ENCODE results near the gene SH3BP1. TPM values are rescaled to one million over a fixed set of nuclear protein-coding genes. Genes with fewer than 3 reads are reported as not detected.
A peak's percentile ranks its signal among the peaks of the same experiment; 100 is the strongest.
"Not testable (repeated sequence)": the region's sequence is repeated elsewhere in the genome, so short reads cannot be mapped to it uniquely, and the experiment has no call there.

The SH3BP1 gene
- total RNA-seq, 1 experiment from 2014 or later, result 1.7 TPM

DNA sequence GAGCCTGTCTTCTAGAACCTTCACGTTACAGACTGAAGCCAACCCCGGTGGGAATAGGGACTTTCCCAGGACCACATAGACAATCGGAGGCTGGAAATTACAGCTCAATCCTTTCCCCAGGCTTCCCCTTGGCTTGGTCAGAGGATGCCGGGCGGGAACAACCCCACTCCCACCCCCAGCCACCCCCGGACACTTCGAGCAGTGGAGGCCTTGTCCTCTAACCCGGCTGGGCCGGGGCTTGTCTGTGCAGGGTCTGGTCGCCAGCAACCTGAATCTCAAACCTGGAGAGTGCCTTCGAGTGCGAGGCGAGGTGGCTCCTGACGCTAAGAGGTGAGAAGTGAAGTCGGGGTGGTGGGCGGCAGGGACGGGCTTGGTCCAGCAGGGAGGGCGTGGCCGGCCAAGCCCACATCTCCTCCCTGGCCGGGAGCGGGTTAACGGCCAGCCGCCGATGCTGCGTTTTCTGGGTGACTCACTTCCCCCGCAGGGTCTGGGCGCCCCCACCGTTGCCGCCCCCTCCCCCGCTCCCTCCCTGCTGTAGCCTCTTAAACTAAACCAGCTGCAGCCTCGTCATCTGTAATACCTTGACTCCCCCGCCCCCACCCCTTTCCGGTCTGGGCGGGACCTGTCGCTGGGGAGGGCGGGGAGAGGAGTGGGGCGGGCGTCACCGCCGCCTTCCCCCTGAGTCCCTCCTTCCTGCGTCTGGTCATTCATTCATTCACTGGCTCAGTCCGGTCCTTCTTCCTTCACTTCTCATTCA is 37.4 kb downstream of the SH3BP1 start:
- peak; percentile 96 for DNase-seq (ENCODE audit: low read depth)

DNA sequence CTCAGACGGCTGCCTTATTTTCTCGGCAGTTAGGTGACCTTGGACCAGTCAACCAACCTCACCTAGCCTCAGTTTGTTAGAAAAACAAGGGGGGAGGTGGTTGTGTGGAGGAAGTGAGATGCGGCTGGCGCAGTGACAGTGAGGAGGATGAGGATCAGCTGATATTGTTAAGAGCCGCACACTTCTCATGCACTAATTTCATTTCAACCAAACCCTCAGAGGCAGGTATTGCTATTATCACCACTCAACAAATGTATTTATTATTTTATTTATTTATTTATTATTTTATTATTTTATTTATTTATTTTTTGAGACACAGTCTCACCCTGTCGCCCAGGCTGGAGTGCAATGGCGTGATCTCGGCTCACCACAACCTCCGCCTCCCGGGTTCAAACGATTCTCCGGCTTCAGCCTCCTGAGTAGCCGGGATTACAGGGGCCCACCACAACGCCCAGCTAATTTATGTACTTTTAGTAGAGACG is 38.1 kb downstream of the SH3BP1 start:
- no peak for DNase-seq (ENCODE audit: low read depth)

DNA sequence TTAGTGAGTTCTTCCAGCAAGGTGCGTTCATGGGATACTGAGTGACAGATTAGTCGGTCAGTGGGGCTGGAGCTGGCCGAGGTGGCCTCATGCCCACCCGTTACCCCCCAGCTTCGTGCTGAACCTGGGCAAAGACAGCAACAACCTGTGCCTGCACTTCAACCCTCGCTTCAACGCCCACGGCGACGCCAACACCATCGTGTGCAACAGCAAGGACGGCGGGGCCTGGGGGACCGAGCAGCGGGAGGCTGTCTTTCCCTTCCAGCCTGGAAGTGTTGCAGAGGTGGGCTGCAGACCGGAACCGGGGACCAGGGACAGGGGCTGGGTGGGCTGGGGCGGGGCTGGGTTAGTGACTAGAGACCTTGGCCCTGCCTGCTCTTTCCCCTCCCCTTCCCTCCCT is 38.9 kb downstream of the SH3BP1 start:
- no peak for DNase-seq (ENCODE audit: low read depth)

DNA sequence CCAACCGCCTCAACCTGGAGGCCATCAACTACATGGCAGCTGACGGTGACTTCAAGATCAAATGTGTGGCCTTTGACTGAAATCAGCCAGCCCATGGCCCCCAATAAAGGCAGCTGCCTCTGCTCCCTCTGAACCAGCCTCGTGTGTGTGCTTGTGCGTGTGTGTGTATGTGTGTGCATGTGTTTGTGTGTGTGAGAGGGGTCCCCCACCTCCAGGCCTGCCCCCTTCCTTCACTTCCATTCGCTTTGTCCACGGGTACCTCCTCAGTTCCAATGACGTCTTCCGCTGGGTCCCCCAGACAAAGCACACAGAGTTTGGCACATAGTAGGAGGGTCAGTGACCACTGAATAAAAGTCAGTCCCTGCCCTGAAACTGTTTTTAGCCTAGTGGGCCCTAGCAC is 40.2 kb downstream of the SH3BP1 start:
- DNase-seq (ENCODE audit: low read depth), result no peak

DNA sequence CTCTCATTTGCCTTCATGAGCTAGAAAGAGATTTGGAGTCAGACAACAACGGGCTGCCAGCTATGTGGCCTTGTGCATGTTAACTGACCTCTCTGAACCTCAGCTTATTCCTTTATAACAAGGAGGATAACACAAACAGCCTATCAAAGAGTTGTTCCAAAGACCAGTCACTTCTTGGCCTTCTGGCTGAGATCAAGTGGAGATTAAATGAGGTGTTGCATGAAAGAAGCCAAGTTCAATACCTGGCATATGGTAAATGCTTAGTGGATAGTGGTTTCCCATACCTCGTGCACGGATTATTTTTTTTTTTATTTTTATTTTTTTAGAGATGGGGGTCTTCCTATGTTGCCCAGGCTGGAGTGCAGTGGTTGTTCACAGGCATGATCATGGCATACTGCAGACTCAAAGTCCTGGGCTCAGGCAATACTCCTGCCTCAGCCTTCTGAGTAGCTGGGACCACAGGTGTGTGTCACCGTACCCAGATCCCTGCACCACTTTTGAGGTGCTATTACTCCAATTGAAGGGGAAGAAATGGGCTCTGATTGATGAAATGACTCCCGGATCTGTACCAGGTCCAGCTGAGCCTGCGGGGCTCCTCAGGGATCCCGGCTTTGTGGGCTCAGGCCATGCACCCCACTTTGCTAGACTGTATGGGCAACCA is 40.9 kb downstream of the SH3BP1 start:
- DNase-seq (ENCODE audit: low read depth), result peak; percentile 23

DNA sequence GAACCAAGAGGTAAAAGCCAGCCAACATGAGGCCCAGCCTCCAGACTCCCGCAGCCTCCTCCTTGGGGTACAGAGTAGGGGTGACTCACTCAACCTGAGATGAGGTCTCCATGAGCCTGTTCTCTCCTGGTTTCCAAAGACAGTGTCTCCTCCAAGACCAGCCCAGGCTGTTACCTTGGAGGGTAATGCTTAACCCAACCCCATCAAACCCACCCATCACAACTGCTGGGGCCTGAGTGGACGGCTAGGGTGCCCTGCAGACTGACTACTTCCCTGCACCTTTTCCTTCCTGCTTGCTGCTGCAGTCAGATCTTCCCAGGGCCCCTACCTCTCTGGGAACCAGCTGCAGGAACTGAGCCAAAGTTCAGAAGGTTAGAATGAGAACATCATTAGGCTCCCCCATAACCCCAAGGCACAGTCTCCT is 41.5 kb downstream of the SH3BP1 start:
- DNase-seq (ENCODE audit: low read depth), result peak; percentile 45

DNA sequence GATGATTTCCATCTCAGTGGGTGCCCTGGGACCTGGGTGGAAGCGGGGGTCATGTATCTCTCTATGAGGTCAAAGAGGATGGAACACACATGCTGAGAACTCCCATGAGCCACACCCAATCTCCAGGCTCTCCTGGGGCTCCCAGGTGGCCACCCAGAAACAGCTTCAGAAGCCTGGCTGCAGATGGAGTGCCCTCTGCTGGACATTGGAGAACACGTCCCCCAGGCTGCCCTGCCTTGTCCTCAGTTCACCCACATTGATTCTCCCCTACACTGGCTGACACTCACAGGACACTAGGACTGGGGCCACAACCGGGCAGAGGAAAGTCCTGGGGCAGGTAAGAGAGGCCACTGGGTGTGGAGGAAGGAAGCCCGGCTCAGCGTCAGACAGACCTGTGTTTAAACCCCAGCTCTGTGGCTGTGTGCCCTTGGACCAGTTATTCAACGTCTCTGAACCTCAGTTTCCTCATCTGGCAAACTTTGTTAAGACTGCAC is 42.1 kb downstream of the SH3BP1 start:
- DNase-seq (ENCODE audit: low read depth), result peak; percentile 76

DNA sequence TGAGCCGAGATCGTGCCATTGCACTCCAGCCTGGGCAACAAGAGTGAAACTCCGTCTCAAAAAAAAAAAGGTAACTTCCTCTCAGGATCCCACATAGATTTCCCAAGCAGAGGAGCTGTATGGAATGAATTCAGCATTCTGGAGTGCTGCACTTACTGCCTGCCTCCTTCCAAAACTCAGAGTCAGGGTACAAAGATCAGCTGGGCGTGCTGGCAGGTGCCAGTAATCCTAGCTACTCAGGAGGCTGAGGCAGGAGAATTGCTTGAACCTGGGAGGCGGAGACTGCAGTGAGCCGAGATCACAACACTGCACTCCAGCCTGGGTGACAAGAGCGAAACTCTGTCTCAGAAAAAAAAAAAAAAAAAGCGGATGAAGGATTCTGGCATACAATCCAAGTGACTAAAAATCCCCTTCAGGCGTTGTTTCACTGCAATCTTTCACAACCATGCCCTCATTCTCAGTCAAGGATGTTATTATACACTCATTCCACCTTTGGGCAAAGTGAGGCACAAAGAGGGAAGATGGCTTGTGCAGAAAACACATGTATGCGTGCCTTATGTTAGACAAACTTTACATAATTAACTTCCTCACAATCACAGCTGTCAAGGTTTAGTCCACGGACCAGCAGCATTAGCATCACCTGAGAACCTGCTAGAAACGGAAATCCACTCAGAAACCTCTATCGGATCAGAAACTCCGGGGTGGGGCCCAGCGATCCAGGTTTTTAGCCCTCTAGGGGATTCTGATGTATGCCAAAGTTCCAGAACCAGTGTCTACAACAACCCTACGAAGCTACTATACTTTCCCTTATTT is 45.5 kb downstream of the SH3BP1 start:
- DNase-seq (ENCODE audit: low read depth), result no peak

DNA sequence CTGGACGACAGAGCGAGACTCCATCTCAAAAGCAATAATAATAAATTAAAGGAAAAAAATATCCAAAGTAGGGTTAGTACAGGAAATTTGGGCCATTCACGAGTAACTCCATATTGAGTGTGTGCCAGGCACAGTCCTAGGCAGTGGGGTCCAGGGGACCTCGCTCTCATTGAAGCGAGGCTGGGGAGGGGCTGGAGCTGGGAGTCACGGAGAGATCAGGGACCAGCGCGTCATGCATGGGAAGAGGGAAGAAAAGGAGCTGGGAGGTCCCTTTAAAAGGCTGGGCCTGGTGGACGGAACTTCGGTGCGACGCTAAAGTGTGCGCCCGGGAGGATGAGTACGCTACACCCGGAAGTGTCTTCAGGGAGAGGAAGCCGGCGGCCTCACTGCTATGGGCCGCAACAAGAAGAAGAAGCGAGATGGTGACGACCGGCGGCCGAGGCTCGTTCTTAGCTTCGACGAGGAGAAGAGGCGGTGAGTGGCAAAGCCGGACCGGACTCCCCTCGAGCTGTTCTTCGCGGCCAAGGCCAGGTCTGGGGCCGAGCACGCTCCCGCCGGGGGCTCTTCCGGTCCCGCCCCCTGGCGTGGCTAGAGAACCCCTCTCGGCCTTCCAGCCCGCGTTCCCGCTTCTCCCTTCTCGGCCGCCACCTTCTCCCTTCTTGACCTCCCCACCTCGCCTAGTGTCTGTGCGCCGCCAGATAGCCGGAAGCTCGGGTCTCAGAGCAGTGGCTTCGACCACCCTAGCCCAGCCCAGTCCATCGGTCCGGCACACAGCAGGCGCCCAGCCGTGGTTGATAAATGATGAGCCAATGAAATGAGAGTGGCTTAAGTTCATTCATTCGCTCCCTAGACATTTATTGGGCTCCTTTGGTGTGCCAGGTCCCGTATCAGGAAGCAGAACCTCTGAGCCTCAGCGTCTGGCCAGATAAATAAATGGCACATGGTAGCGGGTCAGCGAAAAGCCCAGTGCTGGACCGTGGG is 46.8 kb downstream of the SH3BP1 start, which contains the start of gene NOL12:
Gene NOL12 (plus strand): TSS at position 342 of the 981 bp plus-strand sequence. CDS start 50 bp downstream, at position 392.
- DNase-seq (ENCODE audit: low read depth), result peak; percentile 82

DNA sequence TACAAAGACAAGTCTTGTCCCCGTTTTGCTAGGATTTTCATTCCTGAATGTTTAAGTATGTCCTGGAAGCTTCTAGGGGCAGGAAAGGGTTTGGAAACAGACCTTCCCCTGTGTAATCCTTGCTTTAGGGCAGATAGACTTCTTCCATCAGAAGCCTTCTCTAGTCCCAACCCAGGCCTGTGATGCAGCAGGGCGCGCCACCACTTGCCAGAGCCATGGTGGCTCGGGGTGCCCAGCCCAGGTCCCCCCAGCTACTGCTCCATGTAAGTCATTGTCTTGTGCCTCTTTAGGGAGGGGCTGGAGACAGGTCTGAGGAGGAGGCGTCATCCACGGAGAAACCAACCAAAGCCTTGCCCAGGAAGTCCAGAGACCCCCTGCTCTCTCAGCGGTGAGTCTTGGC is 50.9 kb downstream of the SH3BP1 start:
- DNase-seq (ENCODE audit: low read depth), result no peak

DNA sequence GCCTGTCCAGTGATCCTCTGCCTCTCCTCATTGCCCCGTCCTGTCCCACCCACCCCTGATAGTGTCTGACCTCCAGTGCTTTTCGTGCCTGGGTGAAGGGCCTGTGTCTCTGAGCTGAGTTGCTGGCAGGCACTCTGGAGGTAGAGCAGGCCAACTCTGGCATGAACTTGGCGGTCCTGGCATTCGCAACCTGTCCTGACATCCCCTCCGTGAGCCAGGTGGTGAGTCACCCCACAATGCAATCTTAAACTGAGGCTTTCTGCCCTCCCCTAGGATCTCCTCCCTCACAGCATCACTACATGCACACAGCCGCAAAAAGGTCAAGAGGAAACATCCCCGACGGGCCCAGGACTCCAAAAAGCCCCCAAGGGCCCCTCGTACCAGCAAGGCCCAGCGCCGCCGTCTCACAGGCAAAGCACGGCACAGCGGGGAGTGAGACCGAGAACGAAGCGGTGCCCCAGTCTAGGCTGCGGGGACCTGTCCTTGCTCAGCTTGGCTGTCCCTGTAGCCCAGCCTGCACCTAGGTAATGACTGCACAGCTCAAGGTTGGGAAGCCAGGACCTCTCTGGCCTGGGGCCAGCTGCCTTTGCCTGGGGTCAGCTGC is 51.5 kb downstream of the SH3BP1 start:
- no peak for DNase-seq (ENCODE audit: low read depth)

DNA sequence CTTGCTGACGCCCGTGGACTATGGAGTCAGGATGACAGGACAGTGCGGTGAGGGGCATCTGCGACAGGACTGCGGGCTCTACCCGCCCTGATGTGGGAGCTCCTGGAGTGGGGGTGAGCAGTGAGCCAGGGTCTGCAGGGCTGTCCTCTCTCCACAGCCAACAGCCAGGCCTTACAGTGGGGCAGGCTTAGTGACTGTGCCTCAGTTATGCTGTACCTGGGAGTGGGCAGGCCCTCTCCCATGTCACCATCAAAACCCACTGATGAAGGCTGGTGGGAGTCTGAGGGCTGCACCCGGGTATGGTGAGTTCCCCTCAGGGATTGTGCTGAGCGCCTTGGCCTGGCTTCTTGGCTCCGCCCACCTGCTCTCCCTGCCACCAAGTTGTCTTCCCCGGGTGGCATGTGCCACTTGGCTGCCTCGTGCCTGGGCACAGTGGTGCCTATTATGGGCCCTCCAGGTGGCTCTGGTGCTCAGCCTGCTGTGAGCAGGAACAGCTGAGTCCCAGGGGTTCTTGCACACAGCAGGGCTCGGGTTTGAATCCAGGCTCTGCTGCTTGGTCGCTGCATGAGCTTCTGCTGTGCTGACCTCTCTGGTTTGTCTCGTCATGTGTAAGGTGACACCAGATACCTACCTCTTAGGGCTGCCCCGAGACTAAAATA is 53.3 kb downstream of the SH3BP1 start:
- DNase-seq (ENCODE audit: low read depth), result no peak

DNA sequence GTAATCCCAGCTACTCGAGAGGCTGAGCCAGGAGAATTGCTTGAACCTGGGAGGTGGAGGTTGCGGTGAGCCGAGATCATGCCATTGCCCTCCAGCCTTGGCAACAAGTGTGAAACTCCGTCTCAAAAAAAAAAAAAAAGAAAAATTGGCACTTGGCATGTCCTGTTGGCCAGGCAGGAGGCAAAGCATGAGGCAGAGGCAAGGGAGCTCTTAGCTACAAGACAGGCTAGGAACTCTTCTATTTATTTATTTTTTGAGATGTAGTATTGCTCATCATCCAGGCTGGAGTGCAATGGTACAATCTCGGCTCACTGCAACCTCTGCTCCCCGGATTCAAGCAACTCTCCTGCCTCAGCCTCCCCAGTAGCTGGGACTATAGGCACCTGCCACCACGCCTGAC is 54.7 kb downstream of the SH3BP1 start:
- DNase-seq (ENCODE audit: low read depth), result not testable (repeated sequence)

DNA sequence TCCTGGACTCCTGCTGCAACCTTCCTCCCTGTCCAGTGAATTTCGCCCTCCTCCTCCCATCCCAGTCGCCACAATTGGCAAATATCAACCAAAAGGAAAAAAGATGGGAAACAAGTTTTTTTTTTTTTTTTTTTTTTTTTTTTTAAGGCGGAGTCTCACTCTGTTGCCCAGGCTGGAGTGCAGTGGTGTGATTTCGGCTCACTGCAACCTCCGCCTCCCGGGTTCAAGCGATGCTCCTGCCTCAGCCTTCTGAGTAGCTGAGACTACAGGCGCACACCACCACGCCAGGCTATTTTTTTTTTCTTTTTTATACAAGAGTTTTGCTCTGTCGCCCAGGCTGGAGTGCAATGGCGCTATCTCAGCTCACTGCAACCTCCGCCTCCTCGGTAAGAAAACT is 56.8 kb downstream of the SH3BP1 start:
- DNase-seq (ENCODE audit: low read depth), result not testable (repeated sequence)

DNA sequence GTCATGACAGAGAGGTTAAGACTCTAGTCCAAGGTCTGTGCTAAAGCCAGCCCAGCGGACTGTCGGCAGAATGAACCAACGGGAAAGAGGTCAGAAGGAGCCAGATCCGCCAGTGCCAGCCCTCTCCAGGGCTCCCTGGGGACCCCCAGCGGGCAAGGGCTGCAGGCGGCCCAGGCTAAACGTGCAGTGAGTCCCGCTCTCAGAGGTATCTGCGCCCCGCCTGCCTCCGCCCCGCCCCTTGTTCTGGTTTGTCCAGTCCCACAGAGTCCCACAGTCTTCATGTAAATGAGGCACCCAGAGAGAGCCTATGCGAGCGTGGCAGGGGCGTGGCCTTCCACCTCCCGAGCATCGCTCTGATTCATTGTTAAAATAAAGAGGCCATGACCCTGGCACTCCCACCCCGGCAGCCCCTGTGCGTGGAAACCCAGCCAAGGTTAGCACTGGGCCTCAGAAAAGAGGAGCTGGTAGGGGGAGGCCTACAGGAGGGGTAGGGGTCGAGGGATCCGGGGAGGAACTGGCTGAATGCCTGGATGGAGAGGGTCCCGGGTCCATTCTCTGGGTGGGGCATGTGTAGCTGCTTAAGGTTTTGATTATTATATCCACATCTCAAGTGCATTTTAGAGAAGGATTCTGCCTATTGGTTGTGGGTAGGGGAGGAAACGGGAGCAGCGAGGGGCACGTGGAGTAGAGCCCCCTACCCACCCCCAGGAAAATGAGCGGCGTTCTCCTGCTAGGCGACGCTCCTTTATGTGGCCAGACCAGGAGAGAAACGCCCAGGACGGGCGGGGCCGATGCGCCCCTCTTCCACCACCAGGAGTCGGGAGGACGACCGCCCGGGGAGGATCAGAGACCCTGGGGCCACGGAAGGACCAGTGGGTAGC is 57.4 kb downstream of the SH3BP1 start, which contains the start of gene TRIOBP:
Gene TRIOBP (plus strand): TSS at position 392 of the 881 bp plus-strand sequence. CDS start 4,318 bp downstream, outside the sequence.
- peak; percentile 98 for DNase-seq (ENCODE audit: low read depth)

DNA sequence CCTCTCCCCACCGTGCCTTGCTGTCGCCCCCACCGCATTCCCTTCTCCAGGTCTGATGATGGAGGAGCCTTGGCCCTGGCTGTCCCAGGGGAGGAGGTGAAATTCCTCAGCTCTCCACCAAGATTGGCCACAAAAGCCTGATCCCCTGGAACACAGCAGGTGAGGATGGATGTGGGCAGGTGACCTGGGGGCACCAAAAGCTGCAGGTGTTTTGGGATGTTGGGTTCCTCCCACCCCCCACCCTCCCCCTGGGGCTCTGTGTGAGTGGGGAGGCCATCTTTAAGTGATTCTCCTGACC is 58.0 kb downstream of the SH3BP1 start:
- DNase-seq (ENCODE audit: low read depth), result no peak

DNA sequence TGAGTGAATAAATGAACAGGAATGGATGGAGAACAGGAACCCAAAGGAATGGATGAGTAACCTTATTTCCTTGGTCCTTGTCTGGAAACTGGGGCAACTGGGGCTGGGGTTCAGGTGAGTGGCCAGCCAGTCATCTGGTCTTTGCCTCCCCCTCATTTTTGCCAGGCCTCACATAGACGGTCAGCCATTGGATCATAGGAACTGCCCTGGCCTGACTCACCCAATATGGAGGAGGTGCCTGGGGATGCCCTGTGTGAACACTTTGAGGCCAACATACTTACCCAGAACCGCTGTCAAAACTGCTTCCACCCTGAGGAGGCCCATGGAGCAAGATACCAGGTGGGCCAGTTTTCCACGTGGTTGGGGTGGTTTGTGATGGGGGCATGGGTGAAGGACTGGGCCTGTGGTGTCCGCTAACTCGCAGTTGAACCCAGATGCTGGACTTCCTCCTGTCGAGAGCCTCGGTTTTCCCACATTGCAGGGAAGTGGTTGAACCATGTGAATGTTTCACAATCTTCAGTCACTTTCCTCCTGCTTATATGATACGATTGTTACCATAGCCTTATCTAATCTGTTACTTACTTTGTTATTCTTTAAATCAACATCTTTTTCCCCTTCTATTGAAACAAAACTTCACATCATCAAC is 61.8 kb downstream of the SH3BP1 start:
- no peak for DNase-seq (ENCODE audit: low read depth)

DNA sequence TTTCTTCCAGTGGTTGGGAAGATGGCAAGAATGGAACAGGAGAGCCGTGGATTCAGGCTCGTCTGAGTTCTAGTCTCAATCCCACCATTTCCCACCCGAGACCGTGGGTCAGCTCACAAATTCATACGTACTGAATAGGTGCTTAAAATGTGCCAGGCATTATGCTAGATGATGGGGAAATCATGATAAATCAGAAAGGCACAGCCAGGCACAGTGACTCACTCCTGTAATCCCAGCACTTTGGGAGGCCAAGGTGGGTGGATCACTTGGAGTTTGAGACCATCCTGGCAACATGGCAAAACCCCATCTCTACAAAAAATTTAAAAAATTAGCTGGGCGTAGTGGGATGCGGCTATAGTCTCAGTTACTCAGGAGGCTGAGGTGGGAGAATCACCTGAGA is 64.4 kb downstream of the SH3BP1 start:
- no peak for DNase-seq (ENCODE audit: low read depth)

Measured in LHCN-M2 (cell line).